Omental fat pad (tissue), 4 donors: ENCODE data around the gene COQ3. TPM values are rescaled to one million over a fixed set of nuclear protein-coding genes. Genes with fewer than 3 reads are reported as not detected.
"Not testable (repeated sequence)": the region's sequence is repeated elsewhere in the genome, so short reads cannot be mapped to it uniquely, and the experiment has no call there.

ENCODE experiments used
- ATAC-seq: fragments of 150-250 bp; one replicate; pipeline ENCODE4 v1.9.1; 2016; ENCODE audit warnings: mild to moderate bottlenecking, moderate library complexity; ENCODE audit not compliant: low FRiP score
- DNase-seq: peaks from one replicate; pipeline ENCODE4 v3.0.0-alpha.2; 2019; ENCODE audit warnings: low spot score
- CTCF ChIP-seq, 3 donors: fragments of 450-650 bp; IDR thresholded peaks; one replicate each; pipeline ENCODE4 v1.5.1; 2016 to 2017; ENCODE audit warnings: antibody characterized with exemption in 3 of 3, mild to moderate bottlenecking in 3 of 3, moderate library complexity in 2 of 3
- total RNA-seq, 4 donors: library from RNA; depleted of rRNA; stranded (reverse); fragments of >200 nt; gene quantifications; one replicate each; pipeline ENCODE4 v1.1.0, GENCODE V29; 2016

The COQ3 gene
- total RNA-seq, 4 donors from 2014 or later = 1.2 to 4.5 (median 4.0) TPM

DNA sequence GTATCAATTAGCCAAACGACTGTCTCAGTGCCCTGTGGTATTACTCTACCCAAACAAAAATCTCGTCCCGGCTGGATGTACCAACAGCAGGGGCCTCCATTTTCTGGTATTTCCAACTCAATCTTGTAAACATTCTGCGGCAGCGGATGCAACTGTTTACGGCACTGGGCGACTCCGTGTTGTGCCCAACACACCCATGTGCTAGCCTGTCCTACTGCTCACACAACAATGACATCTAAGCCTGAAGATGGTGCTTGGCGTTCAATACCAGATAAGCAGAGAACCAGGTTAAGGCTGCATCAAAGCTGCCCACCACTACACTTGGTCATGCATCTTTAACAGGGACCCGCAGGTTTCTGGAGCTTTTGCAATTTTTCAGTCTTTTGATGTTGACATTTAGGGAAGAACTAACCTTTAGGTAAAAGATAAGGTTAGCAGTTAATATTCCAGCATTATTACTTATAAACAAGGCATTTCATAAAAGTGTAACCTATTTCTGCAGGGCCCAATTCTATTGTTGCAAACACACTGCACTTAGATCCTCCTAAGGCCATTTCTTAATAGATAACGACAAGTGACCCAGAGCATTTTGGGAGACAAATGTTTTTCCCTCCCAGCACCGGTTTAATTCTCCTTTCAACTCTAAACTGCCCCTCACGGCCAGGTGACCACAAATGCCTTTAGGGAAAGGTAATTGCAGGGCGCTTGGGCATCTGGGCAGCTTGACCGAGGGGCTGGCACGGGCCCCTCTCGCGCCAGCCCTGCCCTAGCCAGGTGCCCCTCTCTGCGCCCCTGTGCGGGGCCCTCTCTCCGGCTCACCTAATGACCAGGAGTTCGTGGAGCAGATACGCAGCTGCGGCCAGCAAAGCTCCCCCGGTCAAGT, 45.5 kb downstream of the COQ3 start:
- ATAC-seq (no peak), DNase-seq (no peak)
- TF ChIP-seq CTCF (IDR thresholded peaks at IDR 0.05) = no peak

- ATAC-seq = no peak
- DNase-seq = no peak
- TF ChIP-seq CTCF (IDR thresholded peaks at IDR 0.05) = no peak
These were observed 46.2 kb downstream of the COQ3 start for GRCh38 chr6:99347804-99348203.

- no peak for DNase-seq
- no peak for ATAC-seq
- no peak for TF ChIP-seq CTCF (IDR thresholded peaks at IDR 0.05)
These were observed 47.4 kb downstream of the COQ3 start for GRCh38 chr6:99346595-99346994.

DNA sequence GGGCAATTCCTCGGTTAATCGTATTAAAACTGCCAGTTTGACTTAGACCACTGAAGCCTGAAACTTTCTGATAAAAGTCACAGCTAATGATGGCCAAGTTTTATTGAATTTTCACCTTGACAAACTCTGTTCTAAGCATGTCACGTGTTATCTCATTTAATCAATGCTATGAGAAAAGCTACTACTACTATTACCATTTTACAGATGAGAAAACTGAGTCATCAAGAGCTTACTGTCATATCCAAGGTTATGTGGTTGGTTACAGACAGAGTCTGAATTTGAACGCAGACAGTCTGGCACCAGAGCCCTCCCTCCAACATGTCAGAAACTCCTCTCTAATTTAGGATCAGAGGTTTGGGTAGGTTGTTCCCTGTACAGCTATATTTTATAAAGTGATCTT, 48.8 kb downstream of the COQ3 start:
- ATAC-seq (no peak), DNase-seq (no peak)
- TF ChIP-seq CTCF (IDR thresholded peaks at IDR 0.05) = no peak

GRCh38 chr6:99344289-99344688, 49.7 kb downstream of the COQ3 start:
- TF ChIP-seq CTCF (IDR thresholded peaks at IDR 0.05) = no peak
- no peak for DNase-seq
- ATAC-seq = no peak

DNA sequence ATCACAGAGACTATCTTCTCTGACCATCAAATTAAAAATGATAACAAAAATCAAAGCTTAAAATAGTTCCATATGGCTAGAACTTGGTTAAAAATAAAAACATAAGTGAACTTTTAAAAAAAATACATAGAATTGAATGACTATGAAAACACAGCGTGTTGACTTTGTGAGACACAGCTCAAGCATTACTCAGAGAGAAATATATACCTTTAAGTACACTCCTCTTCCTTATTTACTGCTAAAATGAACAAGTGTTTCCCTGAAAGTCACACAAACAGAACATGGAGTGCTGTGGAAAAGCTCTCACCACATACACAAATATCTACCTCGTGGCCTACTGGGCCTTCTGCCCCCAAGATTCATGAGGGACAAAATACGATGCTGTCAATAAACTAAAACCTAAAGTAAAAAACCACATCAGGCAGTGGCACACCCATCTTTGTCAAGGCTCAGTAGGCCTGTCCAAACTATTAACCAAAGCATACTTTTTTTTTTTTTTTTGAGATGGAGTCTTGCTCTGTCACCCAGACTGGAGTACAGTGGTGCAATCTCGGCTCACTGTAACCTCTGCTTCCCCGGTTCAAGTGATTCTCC, 52.0 kb downstream of the COQ3 start:
- TF ChIP-seq CTCF (IDR thresholded peaks at IDR 0.05) = no peak
- no peak for ATAC-seq

DNA sequence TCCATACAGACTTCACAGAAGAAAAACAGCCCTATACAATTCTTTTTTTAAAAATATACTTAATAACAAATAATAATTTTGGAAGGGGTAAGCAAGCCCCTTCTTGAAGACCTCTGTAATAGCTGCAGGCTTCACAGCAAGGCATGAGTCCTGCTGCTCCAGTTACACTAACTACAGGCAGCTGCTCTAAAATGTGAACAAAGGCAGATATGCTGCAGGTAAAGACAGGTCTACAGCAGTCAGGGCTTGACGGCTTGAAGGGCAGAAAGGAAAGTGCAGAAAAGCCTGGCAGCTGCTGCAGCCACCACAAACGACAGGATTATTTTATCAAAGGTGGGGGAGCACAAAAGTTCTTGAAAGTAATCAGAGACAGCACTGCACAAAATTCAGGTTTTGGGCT, 55.8 kb downstream of the COQ3 start:
- no peak for DNase-seq
- no peak for ATAC-seq
- no peak for TF ChIP-seq CTCF (IDR thresholded peaks at IDR 0.05)

More for the DNA sequence above, 52.0 kb downstream of the COQ3 start:
- no peak for DNase-seq

DNA sequence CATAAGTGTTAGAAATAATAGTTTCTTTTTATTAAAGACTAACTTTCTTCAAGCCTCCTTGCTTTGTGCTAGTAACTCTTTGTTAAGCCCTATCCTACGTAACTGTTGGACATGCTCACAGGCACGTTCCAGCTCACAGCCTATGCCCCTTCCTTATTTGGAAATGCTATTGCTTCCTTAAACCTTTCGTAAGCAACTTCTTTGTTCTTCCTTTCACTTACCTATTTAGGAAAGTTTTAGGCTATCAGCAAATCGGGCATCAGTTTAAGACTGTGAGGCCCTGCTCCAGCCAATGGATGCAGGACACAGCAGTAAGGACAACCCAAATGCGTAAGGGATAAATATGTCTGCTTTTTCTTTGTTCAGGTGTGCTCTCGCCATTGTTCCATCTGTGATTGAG, 58.7 kb downstream of the COQ3 start:
- ATAC-seq, DNase-seq: not testable (repeated sequence)
